ENCODE data around the gene CDC45.

- TF ChIP-seq CTCF (IDR thresholded peaks at IDR 0.05): no peak
- no peak for TF ChIP-seq POLR2A (IDR thresholded peaks at IDR 0.05)
Measured at GRCh38 chr22:19508024-19508776, 28.5 kb downstream of the CDC45 start.

All from testis (tissue), 2 donors.